ENCODE measurements around the gene PADI2.

Gene PADI2

DNA sequence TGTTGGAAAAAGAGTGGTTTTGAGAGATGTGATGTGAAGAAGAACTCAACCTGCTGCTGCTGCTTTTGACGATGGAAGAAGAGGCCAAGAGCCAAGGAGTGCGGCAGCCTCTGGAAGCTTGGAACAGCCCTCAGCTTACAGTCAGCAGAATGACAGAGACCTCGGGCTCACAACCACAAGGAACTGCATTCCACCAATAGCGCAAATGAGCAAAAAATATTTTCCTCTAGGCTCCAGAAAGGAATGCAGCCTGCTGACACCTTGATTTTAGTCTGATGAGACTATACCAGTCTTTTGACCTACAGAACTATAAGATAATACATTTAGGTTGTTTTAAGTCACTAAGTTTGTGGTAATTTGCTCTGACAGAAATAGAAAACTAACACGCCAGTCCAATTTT is 75.6 kb downstream of the PADI2 start:
- H2BK15ac ChIP-seq (ENCODE audit: low read length) = no peak overlapping the region
- no peaks in the 10 kb centered on the region for H3K4me1 ChIP-seq (ENCODE audit: control insufficient read depth in 2 of 2, insufficient read depth in 1 of 2, low read depth in 1 of 2, low read length in 2 of 2)
- no CpG with 5 or more reads among the region's 5 CpGs for WGBS, 2 donors (ENCODE audit: extremely low coverage in 2 of 2, insufficient read length in 2 of 2, insufficient replicate concordance in 1 of 2)
- H3K9me3 ChIP-seq (replicated peaks in 1 of 2; ENCODE audit: control insufficient read depth in 2 of 2, insufficient read depth in 1 of 2, low read depth in 1 of 2, low read length in 2 of 2) = no peaks in the 10 kb centered on the region
- H3K4me2 ChIP-seq (ENCODE audit: insufficient read depth, low read length, poor library complexity, severe bottlenecking) = no peak overlapping the region
- no peak overlapping the region for H4K8ac ChIP-seq (ENCODE audit: low read depth, low read length)
- peaks cover 11 to 59% of the 10 kb centered on the region in 2 donors for H3K36me3 ChIP-seq (replicated peaks in 1 of 2; ENCODE audit: control insufficient read depth in 2 of 2, insufficient read depth in 2 of 2, low read length in 2 of 2)
- no peak overlapping the region for H3K4me3 ChIP-seq (ENCODE audit: low read length in 2 of 2)
- no peak overlapping the region for H2BK12ac ChIP-seq (ENCODE audit: low read length)
- H2BK120ac ChIP-seq (ENCODE audit: low read depth, low read length) = no peak overlapping the region
- H2BK5ac ChIP-seq (ENCODE audit: low read length) = no peak overlapping the region
- no peak overlapping the region for H4K91ac ChIP-seq (ENCODE audit: low read depth, low read length, poor library complexity)
- no peak overlapping the region for H3K9ac ChIP-seq (ENCODE audit: low read depth, low read length, poor library complexity)
- H3K18ac ChIP-seq (ENCODE audit: low read length) = no peak overlapping the region
- H3K4ac ChIP-seq (ENCODE audit: low read length) = no peak overlapping the region
- no peak overlapping the region for H3K27ac ChIP-seq (replicated peaks; ENCODE audit: low read length)
- H3K27me3 ChIP-seq (ENCODE audit: control insufficient read depth in 3 of 3, insufficient read depth in 3 of 3, low read depth in 1 of 3, low read length in 3 of 3) = no peaks in the 10 kb centered on the region
- no peak overlapping the region for H3K23ac ChIP-seq (ENCODE audit: low read depth, low read length, poor library complexity)
- no peak overlapping the region for H2AFZ ChIP-seq (ENCODE audit: low read length)
- no peak for DNase-seq (ENCODE audit: low spot score)
- H3K14ac ChIP-seq (ENCODE audit: low read length) = no peak overlapping the region
- H3K79me1 ChIP-seq (ENCODE audit: low read depth, low read length) = peaks cover 6% of the 10 kb centered on the region
- no peak overlapping the region for H2AK5ac ChIP-seq (ENCODE audit: low read depth, low read length)

DNA sequence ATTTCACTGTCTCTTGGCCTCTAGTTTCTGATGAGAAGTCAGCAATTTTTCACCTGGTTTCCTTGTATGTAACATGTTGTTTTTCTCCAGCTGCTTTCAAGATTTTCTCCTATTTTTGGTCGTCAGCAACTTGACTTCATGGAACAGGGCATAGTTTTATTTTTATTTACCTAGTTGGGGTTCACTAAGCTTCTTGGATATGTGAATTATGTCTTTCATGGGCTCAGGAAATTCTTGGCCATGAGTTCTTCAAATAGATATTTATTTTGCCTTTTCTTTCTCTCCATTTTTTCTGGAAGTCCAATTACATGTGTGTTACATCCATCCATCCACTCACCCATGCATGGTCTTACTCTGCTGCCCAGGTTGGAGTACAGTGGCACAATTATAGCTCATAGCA is 79.1 kb downstream of the PADI2 start:
- Histone ChIP-seq H3K4me2 (ENCODE audit: insufficient read depth, low read length, poor library complexity, severe bottlenecking) (no peak overlapping the region), H2BK15ac (ENCODE audit: low read length) (no peak overlapping the region), H3K4me3 (ENCODE audit: low read length in 2 of 2) (no peak overlapping the region), H4K8ac (ENCODE audit: low read depth, low read length) (no peak overlapping the region), H3K4me1 (ENCODE audit: control insufficient read depth in 2 of 2, insufficient read depth in 1 of 2, low read depth in 1 of 2, low read length in 2 of 2) (no peaks in the 10 kb centered on the region), H3K79me1 (ENCODE audit: low read depth, low read length) (peaks cover under 1% of the 10 kb centered on the region), H3K9ac (ENCODE audit: low read depth, low read length, poor library complexity) (no peak overlapping the region), H2AK5ac (ENCODE audit: low read depth, low read length) (no peak overlapping the region), H2AFZ (ENCODE audit: low read length) (no peak overlapping the region), H3K14ac (ENCODE audit: low read length) (no peak overlapping the region), H3K27ac (replicated peaks; ENCODE audit: low read length) (no peak overlapping the region), H2BK120ac (ENCODE audit: low read depth, low read length) (no peak overlapping the region), H2BK12ac (ENCODE audit: low read length) (no peak overlapping the region), H3K18ac (ENCODE audit: low read length) (no peak overlapping the region), H3K23ac (ENCODE audit: low read depth, low read length, poor library complexity) (no peak overlapping the region), H2BK5ac (ENCODE audit: low read length) (no peak overlapping the region), H3K4ac (ENCODE audit: low read length) (no peak overlapping the region), H3K9me3 (replicated peaks in 1 of 2; ENCODE audit: control insufficient read depth in 2 of 2, insufficient read depth in 1 of 2, low read depth in 1 of 2, low read length in 2 of 2) (no peaks in the 10 kb centered on the region), H4K91ac (ENCODE audit: low read depth, low read length, poor library complexity) (no peak overlapping the region), H3K36me3 (replicated peaks in 1 of 2; ENCODE audit: control insufficient read depth in 2 of 2, insufficient read depth in 2 of 2, low read length in 2 of 2) (peaks cover 10 to 74% of the 10 kb centered on the region in 2 donors), H3K27me3 (ENCODE audit: control insufficient read depth in 3 of 3, insufficient read depth in 3 of 3, low read depth in 1 of 3, low read length in 3 of 3) (no peaks in the 10 kb centered on the region)
- WGBS, 2 donors (ENCODE audit: extremely low coverage in 2 of 2, insufficient read length in 2 of 2, insufficient replicate concordance in 1 of 2) = no CpG with 5 or more reads among the region's 1 CpG
- DNase-seq (ENCODE audit: low spot score) = no peak

DNA sequence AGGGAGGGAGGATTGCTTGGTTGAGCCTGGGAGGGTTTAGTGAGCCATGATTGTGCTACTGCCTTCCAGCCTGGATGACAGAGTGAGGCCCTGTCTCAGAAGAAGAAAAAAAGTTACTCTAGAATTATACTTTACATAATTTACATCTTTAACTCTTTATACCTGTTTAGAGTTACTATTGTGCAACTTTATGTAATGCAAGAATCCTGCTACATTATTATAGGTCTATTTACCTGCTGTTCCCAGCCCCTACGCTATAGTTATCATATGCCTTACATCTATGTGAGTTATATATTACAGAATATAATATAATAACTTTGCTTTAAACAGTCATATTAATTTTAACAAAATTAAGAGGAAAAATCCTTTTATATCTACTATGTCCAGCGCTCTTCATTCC is 79.7 kb downstream of the PADI2 start:
- Histone ChIP-seq H3K36me3 (replicated peaks in 1 of 2; ENCODE audit: control insufficient read depth in 2 of 2, insufficient read depth in 2 of 2, low read length in 2 of 2) (peaks cover 9 to 75% of the 10 kb centered on the region in 2 donors), H2BK15ac (ENCODE audit: low read length) (no peak overlapping the region), H2BK5ac (ENCODE audit: low read length) (no peak overlapping the region)

DNA sequence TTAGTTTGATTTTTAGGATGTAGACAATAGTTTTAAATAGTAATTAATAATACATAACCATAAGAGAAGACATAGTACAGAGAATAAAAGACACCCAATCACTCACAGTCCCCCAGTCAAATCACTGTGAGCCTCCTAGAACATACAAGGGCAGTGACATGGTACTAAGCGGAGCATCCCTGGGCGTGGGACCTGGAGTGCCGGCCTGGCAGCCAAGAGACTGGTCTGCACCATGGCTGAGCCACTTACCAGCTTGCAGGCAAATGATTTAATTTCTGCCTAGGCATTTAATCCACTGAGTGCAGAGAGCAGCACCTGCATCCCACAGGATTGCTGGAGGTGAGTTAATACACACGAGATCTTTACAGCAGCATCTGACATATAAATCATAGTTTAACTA is 85.8 kb downstream of the PADI2 start:
- no CpG with 5 or more reads among the region's 4 CpGs for WGBS, 2 donors (ENCODE audit: extremely low coverage in 2 of 2, insufficient read length in 2 of 2, insufficient replicate concordance in 1 of 2)
- Histone ChIP-seq H3K9me3 (replicated peaks in 1 of 2; ENCODE audit: control insufficient read depth in 2 of 2, insufficient read depth in 1 of 2, low read depth in 1 of 2, low read length in 2 of 2) (no peaks in the 10 kb centered on the region), H3K4me3 (ENCODE audit: low read length in 2 of 2) (no peak overlapping the region), H2AK5ac (ENCODE audit: low read depth, low read length) (no peak overlapping the region), H3K4ac (ENCODE audit: low read length) (no peak overlapping the region), H2BK5ac (ENCODE audit: low read length) (no peak overlapping the region), H3K18ac (ENCODE audit: low read length) (no peak overlapping the region), H2BK120ac (ENCODE audit: low read depth, low read length) (no peak overlapping the region), H3K14ac (ENCODE audit: low read length) (no peak overlapping the region), H2BK15ac (ENCODE audit: low read length) (no peak overlapping the region), H3K36me3 (replicated peaks in 1 of 2; ENCODE audit: control insufficient read depth in 2 of 2, insufficient read depth in 2 of 2, low read length in 2 of 2) (peaks cover 15 to 57% of the 10 kb centered on the region in 2 donors), H2BK12ac (ENCODE audit: low read length) (no peak overlapping the region), H3K27me3 (ENCODE audit: control insufficient read depth in 3 of 3, insufficient read depth in 3 of 3, low read depth in 1 of 3, low read length in 3 of 3) (no peaks in the 10 kb centered on the region), H3K23ac (ENCODE audit: low read depth, low read length, poor library complexity) (no peak overlapping the region), H3K79me1 (ENCODE audit: low read depth, low read length) (no peaks in the 10 kb centered on the region), H3K4me1 (ENCODE audit: control insufficient read depth in 2 of 2, insufficient read depth in 1 of 2, low read depth in 1 of 2, low read length in 2 of 2) (no peaks in the 10 kb centered on the region), H4K8ac (ENCODE audit: low read depth, low read length) (no peak overlapping the region), H4K91ac (ENCODE audit: low read depth, low read length, poor library complexity) (no peak overlapping the region), H3K4me2 (ENCODE audit: insufficient read depth, low read length, poor library complexity, severe bottlenecking) (no peak overlapping the region), H3K27ac (replicated peaks; ENCODE audit: low read length) (no peak overlapping the region), H2AFZ (ENCODE audit: low read length) (no peak overlapping the region), H3K9ac (ENCODE audit: low read depth, low read length, poor library complexity) (no peak overlapping the region)
- no peak for DNase-seq (ENCODE audit: low spot score)

More for the DNA sequence above, 79.7 kb downstream of the PADI2 start:
- Histone ChIP-seq H3K4me1 (ENCODE audit: control insufficient read depth in 2 of 2, insufficient read depth in 1 of 2, low read depth in 1 of 2, low read length in 2 of 2) (no peaks in the 10 kb centered on the region), H4K91ac (ENCODE audit: low read depth, low read length, poor library complexity) (no peak overlapping the region), H2BK12ac (ENCODE audit: low read length) (no peak overlapping the region), H3K9ac (ENCODE audit: low read depth, low read length, poor library complexity) (no peak overlapping the region), H2AFZ (ENCODE audit: low read length) (no peak overlapping the region), H3K23ac (ENCODE audit: low read depth, low read length, poor library complexity) (no peak overlapping the region), H4K8ac (ENCODE audit: low read depth, low read length) (no peak overlapping the region), H3K9me3 (replicated peaks in 1 of 2; ENCODE audit: control insufficient read depth in 2 of 2, insufficient read depth in 1 of 2, low read depth in 1 of 2, low read length in 2 of 2) (no peaks in the 10 kb centered on the region), H2AK5ac (ENCODE audit: low read depth, low read length) (no peak overlapping the region), H3K4ac (ENCODE audit: low read length) (no peak overlapping the region), H3K27ac (replicated peaks; ENCODE audit: low read length) (no peak overlapping the region), H3K4me3 (ENCODE audit: low read length in 2 of 2) (no peak overlapping the region), H3K27me3 (ENCODE audit: control insufficient read depth in 3 of 3, insufficient read depth in 3 of 3, low read depth in 1 of 3, low read length in 3 of 3) (no peaks in the 10 kb centered on the region), H3K18ac (ENCODE audit: low read length) (no peak overlapping the region), H2BK120ac (ENCODE audit: low read depth, low read length) (no peak overlapping the region), H3K79me1 (ENCODE audit: low read depth, low read length) (no peaks in the 10 kb centered on the region), H3K14ac (ENCODE audit: low read length) (no peak overlapping the region), H3K4me2 (ENCODE audit: insufficient read depth, low read length, poor library complexity, severe bottlenecking) (no peak overlapping the region)
- no CpG with 5 or more reads among the region's 2 CpGs for WGBS, 2 donors (ENCODE audit: extremely low coverage in 2 of 2, insufficient read length in 2 of 2, insufficient replicate concordance in 1 of 2)
- DNase-seq (ENCODE audit: low spot score) = no peak
